GM19463 (cell line): ENCODE data around the gene KRTAP10-4.
"Not testable (repeated sequence)": the region's sequence is repeated elsewhere in the genome, so short reads cannot be mapped to it uniquely, and the experiment has no call there.

Experiments used
- ATAC-seq: cut with Tn5 transposase; IDR thresholded peaks from one replicate; pipeline ENCODE4 v1.9.1; 2021; ENCODE audit warnings: mild to moderate bottlenecking, moderate library complexity; ENCODE audit not compliant: unreplicated experiment

Gene KRTAP10-4

DNA sequence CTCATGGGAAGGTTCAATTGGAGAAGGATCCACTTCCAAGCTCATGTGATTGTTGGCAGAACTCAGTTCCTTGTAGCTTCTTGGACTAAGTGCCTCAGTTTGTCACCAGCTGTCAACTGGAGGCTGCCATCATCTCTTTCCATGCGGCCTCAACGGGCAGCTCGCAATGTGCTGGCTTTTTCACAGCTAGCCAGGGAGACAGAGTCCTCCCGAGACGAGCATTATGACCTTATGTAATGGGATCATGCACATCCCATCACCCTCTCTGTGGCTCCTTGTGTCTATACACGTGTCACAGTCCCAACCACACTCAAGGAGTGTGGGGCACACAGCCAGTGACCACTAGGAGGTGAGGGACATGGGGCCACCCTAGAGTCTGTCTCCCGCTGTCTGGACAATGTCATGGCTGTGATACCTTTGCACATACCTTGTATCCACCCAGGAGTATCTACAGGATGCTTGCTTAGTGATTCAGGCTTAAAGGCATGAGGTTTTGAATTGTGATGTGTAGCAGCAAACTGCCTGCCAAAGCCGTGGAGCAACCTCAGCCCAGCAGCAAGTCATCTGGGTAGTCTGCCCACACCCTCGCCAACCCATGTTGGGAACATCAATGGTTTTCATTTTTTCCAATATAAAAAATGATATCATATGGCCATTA lies 22.7 kb downstream of the KRTAP10-4 start:
- no peak for ATAC-seq

DNA sequence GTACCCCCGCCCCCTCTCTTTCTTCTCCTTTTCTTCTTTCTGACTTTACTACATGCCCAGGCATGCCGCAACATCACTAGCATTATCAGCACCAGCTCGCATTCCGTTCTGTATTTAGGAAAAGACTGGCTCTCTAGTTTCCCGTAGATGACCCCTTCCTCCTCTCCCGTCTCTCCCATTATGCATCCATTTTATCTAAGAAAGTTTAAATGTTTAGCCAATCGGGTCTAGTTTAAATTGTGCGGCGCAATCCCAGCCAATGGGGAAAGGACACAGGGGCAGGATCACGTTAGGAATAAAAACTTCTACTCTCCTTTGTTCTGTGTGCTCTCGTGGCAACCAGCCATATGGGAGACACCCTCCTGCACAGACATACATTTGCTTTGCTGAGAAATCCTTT lies 24.5 kb downstream of the KRTAP10-4 start:
- ATAC-seq = no peak

DNA sequence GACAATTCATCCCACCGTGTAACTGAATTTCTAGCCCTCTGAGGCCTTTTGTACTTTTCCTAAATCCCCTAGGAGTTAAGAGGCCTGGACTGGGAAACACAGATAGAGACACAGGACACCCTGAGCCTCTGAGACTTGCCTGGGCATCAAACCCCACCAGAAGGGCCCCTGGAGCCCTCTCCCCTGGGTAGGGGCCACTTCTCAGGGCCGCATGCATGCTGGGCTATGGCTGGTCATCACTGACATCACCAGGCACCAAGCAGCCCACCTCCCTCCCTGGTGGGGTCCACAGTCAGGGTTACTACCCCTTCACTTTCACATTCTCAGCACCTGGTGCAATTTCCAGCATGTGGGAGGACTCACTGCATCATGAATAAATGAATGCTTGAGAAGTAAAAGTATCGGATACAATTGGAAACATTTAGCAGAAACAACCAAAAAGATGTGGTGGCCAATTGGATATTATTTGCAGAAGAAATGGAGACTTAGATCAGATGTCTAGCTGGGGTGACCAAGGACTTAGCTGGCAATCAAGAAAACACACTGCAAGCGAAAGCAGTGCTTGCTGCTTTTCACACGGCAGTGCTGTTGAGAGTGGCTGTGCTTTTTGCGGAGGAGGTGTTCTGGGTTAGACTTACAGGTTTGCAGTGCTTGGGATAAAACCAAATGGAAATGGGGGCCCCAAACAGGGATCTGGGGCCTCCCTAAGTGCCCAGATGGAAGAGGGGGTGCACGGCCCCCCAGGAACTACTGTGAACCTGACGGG lies 25.9 kb downstream of the KRTAP10-4 start:
- ATAC-seq = no peak

DNA sequence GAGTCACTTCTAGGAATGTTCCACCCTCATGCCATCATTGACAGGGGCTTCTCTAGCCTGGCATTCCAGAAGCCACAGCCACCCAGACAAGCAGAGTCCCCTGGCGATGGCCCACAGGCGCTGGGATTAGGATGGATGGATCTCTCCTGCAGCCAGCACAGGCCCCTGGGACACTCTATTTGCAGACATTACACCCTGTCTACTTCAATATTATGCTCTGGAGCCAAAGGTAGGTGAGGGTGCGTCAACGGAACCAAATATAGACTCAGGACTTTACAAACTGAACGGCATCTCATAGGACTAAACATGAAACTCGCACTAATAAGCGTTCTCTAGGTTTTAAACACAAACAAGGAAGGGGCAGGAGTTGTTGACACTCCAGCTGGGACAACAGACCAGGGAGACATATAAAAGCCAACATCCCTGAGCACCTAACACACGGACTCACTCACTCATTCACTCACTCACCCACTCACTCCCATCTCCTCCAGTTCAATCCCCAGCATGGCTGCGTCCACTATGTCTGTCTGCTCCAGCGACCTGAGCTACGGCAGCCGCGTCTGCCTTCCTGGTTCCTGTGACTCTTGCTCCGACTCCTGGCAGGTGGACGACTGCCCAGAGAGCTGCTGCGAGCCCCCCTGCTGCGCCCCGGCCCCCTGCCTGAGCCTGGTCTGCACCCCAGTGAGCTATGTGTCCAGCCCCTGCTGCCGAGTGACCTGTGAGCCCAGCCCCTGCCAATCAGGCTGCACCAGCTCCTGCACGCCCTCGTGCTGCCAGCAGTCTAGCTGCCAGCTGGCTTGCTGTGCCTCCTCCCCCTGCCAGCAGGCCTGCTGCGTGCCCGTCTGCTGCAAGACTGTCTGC lies 26.8 kb downstream of the KRTAP10-4 start, which contains the start of gene KRTAP10-7:
KRTAP10-7 (plus strand) TSS at position 480 of the 861 bp plus-strand sequence; CDS start at position 505, 25 bp downstream.
- not testable (repeated sequence) for ATAC-seq

DNA sequence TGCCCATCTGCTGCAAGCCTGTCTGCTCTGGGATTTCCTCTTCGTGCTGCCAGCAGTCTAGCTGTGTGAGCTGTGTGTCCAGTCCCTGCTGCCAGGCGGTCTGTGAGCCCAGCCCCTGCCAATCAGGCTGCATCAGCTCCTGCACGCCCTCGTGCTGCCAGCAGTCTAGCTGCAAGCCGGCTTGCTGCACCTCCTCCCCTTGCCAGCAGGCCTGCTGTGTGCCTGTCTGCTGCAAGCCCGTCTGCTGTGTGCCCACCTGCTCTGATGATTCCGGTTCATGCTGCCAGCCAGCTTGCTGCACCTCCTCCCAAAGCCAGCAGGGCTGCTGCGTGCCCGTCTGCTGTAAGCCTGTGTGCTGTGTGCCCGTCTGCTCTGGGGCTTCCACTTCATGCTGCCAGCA lies 27.6 kb downstream of the KRTAP10-4 start:
- not testable (repeated sequence) for ATAC-seq

DNA sequence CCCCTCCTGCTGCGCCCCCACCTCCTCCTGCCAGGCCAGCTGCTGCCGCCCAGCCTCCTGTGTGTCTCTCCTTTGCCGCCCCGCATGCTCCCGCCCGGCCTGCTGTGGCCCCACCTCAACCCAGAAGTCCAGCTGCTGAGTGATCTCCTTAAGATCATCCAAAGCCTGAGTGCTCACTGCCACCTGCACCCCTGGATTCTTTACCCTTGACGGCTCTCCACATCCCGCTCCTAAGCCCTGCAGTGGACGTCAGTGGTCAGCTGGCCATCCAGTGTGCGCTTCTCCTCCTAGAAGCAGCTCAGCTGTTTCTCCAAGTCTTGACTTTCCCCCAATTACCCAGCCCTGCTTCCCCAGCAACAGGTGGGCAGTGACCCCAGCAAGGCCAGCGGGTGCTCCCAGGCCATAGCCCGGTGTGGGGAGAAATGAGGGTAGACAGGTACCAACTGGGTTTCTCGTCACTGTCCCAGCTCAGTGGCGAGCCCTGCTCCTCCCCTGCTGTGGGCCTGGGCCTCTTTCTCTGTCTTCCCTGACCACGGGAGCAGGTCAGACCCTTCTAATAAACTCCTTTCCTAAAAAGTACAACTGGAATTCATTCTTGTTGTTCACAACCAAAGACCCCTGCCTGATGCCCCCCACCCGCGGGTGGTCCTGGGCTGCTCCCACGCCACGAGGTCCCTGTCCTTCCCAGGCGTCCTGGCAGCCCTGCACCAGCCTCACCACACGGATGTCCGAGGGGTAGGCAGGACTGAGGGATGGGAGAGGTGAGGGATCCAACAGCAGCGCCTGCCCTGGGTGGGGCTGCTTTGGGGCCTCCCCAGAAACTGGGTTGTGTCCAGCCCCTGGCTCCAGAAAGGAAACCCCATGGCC lies 28.3 kb downstream of the KRTAP10-4 start:
- ATAC-seq = no peak

DNA sequence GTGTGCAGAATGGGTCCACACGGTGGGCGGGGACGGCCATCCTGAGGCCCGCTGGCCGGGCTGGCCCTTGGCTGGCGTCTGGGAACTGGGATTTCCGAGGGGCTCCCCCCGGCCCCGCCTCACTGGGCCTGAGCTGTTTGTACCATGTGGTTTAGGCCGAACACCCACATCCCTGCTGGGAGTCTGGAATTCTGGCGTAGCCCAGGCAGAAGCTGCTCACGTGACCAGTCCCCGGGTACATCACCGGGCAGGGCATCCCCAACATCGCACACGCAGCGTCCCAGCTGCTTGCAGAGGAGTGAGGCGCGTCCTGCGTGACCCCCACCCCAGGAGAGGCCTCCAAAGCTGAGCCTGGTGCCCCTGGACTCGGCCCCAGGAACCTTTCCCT lies 28.9 kb downstream of the KRTAP10-4 start:
- no peak for ATAC-seq

DNA sequence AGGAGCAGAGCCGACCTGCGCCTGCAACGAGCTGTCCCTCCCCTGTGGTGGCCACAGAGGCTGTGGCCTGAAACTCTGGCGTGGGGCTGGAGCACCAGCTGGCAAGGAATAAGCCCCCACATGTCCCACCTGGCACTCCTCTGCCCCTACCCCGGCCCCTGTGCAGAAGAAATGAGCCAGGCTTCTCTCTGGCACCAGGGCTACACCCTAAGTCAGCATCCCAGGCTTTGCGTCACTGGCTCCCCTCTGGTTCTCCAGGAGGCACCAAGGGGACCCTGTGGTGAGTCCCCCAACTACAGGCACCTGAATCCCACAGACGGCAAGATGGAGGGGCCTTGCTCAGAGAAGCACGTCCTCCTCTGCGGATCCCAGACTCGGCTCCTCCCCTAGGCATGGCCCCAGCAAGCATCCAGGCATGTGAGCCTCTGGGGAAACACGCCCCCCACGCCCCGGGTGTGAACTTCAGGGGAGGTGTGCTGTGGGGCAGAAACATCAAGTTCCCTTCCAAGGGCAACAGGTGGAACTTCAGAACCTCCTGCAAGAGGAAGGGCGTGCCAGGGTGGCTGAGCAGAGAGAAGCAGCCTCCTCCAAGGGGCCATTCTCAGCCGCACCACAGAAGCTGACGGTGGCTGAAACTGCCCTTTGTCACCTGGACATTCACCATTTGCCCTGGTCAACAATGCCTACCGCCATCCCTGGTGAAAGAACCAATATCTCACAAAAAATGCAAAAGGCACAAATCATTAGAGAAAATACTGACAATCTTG lies 29.8 kb downstream of the KRTAP10-4 start:
- ATAC-seq = no peak

DNA sequence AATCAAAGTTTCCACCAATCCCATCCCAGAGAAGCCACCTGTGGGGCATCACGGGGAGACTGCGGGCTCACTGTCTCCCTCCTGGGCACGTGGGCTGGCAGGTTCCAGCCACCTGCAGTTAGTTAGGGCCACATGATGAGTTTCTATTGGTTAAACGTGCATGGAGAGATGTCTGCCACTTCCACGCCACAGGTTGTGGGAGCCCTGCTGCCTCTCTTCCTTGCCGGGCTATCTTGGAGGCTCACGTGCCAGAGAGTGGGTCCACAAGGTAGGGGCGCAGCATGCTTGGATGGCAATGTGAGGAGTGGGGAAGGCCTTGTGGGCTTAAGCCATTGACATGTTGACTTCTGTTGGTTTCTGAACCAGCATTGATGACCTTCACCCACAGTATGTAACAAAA lies 30.4 kb downstream of the KRTAP10-4 start:
- no peak for ATAC-seq

DNA sequence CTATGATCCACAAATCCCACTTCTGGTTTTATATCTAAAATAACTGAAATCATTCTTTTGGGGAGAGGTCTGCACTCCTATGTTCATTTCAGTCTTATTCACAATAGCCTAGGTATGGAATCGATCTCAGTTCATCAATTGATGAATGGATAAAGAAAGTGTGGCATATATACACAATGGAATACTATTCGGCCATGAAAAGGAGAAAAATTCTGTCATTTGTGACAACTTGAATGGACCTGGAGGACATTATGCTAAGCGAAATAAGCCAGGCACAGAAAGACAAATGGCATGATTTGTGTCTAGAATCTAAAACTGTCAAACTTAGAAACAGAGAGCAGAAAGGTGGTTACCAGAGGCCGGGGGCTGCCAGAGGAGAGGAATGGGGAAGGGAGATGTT lies 33.0 kb downstream of the KRTAP10-4 start:
- no peak for ATAC-seq

DNA sequence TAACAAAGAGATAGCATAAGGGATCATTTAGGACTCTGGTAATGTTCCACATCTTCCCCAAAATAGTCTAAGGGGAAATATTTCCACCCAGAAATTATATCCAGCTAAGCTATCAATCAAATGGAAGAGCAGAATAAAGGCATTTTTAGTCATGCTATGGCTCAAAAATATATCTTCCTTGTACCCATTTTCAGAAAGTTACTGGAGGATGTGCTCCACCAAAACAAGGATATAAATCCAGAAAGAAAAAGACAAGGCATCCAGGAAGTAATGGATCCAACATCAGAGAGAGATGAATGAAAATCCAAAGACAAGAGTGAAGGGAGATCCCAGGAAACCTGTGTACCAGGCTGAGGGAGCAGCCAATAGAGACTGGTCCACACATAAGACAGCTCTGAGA lies 35.7 kb downstream of the KRTAP10-4 start:
- no peak for ATAC-seq

DNA sequence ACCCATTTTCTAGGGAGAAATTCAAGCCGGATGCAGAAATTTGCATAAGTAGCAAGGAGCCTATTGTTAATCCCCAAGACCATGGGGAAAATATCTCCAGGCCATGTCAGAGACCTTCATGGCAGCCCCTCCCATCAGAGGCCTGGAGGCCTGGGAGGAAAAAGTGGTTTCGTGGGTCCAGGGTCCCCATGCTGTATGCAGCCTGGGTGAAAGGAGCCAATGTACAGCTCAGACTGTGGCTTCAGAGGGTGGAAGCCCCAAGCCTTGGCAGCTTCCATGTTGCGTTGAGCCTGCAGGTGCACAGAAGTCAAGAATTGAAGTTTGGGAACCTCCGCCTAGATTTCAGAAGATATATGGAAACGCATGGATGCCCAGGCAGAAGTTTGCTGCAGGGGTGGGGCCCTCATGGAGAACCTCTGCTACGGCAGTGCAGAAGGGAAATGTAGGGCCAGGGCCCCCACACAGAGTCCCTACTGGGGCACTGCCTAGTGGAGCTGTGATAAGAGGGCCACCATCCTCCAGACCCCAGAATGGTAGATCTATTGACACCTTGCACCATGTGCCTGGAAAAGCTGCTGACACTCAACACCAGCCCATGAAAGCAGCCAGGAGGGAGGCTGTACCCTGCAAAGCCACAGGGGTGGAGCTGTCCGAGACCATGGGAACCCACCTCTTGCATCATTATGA lies 36.8 kb downstream of the KRTAP10-4 start:
- not testable (repeated sequence) for ATAC-seq

DNA sequence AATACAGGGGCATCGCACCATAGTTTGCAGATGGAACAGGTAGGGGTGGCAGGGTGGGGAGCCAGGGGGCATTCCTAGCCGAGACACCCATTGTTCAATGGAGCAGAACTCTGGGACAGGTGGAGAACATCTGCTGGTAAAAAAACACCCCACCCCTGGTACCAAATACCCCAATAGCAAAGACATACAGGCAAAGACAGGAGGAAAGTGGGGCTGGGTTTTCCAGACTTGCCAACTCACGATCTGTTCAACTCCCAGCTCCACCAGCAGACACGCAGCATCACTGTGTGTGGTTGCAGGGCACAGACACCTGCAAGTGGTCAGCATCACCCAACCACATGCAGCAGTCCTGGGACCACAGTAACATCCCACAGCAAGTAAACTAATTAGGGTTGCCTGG lies 38.0 kb downstream of the KRTAP10-4 start:
- no peak for ATAC-seq

DNA sequence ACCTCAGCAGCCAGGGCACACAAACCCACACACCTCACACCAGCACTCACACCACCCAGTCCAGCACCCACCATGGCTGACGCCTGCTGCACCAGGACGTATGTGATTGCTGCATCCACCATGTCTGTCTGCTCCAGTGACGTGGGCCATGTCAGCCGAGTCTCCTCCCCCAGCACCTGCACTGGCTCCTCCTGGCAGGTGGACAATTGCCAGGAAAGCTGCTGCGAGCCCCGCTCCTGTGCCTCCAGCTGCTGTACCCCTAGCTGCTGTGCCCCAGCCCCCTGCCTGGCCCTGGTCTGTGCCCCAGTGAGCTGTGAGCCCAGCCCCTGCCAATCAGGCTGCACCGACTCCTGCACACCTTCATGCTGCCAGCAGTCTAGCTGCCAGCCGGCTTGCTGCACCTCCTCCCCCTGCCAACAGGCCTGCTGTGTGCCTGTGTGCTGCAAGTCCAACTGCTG lies 38.5 kb downstream of the KRTAP10-4 start, which contains the start of gene KRTAP10-8:
KRTAP10-8 (plus strand) TSS at position 51 of the 458 bp plus-strand sequence; CDS start at position 73, 22 bp downstream.
- no peak for ATAC-seq

DNA sequence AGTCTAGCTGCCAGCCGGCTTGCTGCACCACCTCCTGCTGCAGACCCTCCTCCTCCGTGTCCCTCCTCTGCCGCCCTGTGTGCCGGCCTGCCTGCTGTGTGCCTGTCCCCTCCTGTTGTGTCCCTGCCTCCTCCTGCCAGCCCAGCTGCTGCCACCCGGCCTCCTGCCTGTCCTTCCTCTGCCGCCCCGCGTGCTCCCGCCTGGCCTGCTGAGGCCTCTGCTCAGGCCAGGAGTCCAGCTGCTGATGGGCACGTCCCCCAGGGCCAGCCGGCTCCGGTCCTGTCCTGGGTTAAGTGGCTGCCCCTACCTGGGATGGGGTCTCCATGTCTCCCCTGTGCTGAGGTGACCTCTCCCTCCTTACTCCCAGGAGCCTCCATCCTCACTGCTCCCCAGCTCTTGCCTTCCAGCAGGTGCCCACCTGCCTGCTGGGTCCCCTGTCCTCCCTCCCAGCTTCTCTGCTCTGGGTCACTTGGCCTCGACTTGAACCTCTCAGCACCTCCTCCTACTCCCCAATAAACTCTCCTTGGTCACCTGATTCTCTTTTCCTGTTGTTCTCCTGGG lies 39.2 kb downstream of the KRTAP10-4 start:
- no peak for ATAC-seq

DNA sequence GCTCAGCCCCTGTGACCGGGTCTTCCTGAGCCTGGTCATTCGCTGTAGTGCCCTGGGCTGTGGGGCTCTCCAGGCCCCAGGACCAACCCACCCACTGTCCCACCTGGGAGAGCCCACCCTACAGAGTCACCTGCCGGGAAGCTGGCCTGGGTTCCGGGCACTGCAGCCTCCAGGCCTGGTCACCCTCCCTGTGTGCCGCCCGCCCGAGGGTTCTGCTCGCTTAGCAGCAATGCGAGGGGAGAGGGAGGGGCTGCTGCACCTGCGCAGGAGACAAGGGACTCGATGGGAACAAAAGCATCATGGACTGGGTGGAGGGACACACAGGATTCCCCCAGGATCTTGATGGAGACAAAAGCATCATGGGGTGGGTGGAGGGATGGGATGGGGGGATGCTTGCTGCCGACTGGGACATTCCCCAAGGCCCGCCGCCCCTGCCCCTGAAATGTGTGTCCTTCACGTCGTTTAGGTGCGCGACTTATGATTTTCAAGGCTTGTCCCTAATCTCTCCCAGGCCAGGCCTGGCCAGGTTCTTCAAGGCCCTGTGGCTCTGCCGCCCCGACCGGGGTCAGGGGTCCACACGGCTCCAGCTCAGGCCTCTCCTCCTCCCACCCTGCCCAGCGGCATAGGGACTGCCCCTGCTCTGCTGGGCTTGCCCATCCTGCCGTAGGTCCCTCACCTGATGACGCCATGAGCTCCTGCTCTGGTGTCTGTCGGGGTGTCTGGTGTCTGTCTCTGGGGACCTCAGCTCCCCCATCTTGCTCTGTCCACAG lies 40.0 kb downstream of the KRTAP10-4 start:
- no peak for ATAC-seq

DNA sequence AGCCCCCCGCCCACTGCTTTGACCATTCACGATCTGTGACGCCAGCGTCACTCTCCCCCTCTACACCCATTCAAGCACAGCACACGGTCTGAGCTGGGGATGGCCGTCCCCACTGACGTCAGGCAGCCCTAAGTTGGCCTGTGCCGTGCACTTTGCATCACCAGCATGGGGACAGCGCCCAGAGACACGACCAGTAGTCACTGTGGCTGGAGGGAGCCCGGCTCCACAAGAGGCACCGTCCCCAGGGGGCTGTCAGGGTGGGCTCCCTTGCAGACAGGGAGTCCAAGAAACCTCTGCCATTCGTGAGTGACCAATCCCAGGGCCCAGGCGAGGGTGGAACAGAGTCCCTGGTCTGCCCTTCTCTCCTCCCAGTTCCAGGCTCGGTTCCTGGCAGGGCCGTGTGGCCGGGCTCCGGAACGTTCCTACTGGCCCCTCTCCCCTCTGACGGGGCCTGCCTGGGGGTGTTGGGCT lies 40.7 kb downstream of the KRTAP10-4 start:
- no peak for ATAC-seq

DNA sequence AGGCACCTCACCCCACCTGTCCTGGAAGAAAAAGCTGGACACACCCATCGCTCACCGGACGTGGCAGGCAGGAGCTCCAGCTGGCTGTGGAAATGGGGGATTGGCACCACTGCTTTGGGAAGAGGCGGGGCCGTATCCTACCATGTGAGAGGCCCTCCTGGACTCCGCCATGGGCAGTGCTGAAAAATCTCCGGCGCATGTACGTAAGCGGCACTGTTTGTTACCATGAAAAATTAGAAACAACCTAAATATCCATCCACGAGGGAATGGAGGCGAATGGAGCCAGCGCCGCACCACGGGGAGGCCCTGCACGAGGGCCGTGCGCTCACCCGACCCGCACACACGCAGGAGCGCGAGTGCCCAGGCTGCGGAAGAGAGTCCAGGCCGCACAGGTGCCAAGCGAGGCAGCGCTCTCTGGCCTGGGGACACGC lies 41.4 kb downstream of the KRTAP10-4 start:
- no peak for ATAC-seq
